ENCODE results near the gene CHD6. TPM values are rescaled to one million over a fixed set of nuclear protein-coding genes. Genes with fewer than 3 reads are reported as not detected.

Gene CHD6
- total and polyA plus RNA-seq, 2 experiments from 2014 or later = 12.6 to 24.9 TPM

GRCh38 chr20:41360831-41361756, 257.1 kb downstream of the CHD6 start:
- no peak overlapping the region for H2AFZ ChIP-seq
- H3K27me3 ChIP-seq (replicated peaks; ENCODE audit: insufficient read depth) = peaks cover 14% of the 10 kb centered on the region
- H3K4me3 ChIP-seq = no peak overlapping the region
- H4K20me1 ChIP-seq (ENCODE audit: insufficient read depth) = no peaks in the 10 kb centered on the region
- TF ChIP-seq EZH2 (IDR thresholded peaks at IDR 0.05; ENCODE audit: insufficient read depth, poor library complexity, severe bottlenecking) (no peak), EZH2phosphoT487 (IDR thresholded peaks at IDR 0.05; ENCODE audit: insufficient read depth, low read depth) (no peak)
- DNase-seq = no peak
- no peak overlapping the region for H3K9ac ChIP-seq
- 86 to 88% methylated on average over 22 of the region's 22 CpGs for WGBS, 2 experiments (ENCODE audit: low coverage in 1 of 2, low lambda C conversion rate in 2 of 2, missing lambda C conversion rate in 2 of 2)
- H3K27ac ChIP-seq = no peak overlapping the region
- H3K79me2 ChIP-seq (ENCODE audit: insufficient read depth) = no peaks in the 10 kb centered on the region
- no peaks in the 10 kb centered on the region for H3K36me3 ChIP-seq (ENCODE audit: low read depth)
- in situ Hi-C loops (cut with MboI) = no loop called here
- H3K9me3 ChIP-seq (ENCODE audit: low read depth) = no peaks in the 10 kb centered on the region
- H3K4me1 ChIP-seq (ENCODE audit: insufficient read depth) = no peaks in the 10 kb centered on the region
- H3K4me2 ChIP-seq (ENCODE audit: unreplicated experiment) = no peak overlapping the region
- H3F3A ChIP-seq (ENCODE audit: insufficient read depth) = no peaks in the 10 kb centered on the region
- H3K9me2 ChIP-seq (ENCODE audit: insufficient read depth) = no peaks in the 10 kb centered on the region

DNA sequence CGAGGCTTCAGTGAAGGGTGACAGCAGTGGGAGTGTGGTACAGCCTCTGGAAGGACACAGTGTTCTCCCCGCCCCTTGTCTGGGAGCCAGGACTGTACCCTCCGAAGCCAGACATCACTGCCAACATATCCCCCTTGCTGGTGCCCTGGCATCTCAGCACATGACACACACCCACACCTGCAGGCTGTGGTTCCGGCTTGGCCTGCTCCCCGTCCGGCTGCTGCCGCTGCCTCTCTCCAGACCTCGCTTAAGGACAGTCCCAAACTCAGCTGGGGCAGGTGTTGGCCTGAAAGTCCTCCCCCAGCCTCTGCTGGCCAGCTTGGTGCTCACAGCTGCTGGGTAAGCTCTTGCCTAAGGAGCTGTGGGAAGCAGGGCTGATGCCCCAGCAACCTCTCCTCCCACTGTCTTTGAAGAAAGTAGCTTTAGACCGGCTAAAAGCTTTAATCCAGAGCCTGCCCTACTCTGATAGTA, 258.6 kb downstream of the CHD6 start:
- TF ChIP-seq EZH2 (IDR thresholded peaks at IDR 0.05; ENCODE audit: insufficient read depth, poor library complexity, severe bottlenecking) = no peak
- no peak for TF ChIP-seq EZH2phosphoT487 (IDR thresholded peaks at IDR 0.05; ENCODE audit: insufficient read depth, low read depth)
- no peak overlapping the region for H3K4me3 ChIP-seq

GRCh38 chr20:41358717-41359116, 259.5 kb downstream of the CHD6 start:
- no peak for DNase-seq
- no peaks in the 10 kb centered on the region for H3K36me3 ChIP-seq (ENCODE audit: low read depth)

More for the DNA sequence above, 258.6 kb downstream of the CHD6 start:
- 84 to 85% methylated on average over 9 of the region's 9 CpGs for WGBS, 2 experiments (ENCODE audit: low coverage in 1 of 2, low lambda C conversion rate in 2 of 2, missing lambda C conversion rate in 2 of 2)
- in situ Hi-C loops (cut with MboI) = no loop called here
- Histone ChIP-seq H3K27me3 (replicated peaks; ENCODE audit: insufficient read depth) (peaks cover 1% of the 10 kb centered on the region; the same call in 1 of the 2 replicates), H3K9ac (no peak overlapping the region), H3K27ac (no peak overlapping the region), H3K9me2 (ENCODE audit: insufficient read depth) (no peaks in the 10 kb centered on the region), H3K9me3 (ENCODE audit: low read depth) (no peaks in the 10 kb centered on the region), H3K4me1 (ENCODE audit: insufficient read depth) (no peaks in the 10 kb centered on the region), H3K4me2 (ENCODE audit: unreplicated experiment) (no peak overlapping the region), H3K79me2 (ENCODE audit: insufficient read depth) (no peaks in the 10 kb centered on the region), H2AFZ (no peak overlapping the region), H4K20me1 (ENCODE audit: insufficient read depth) (no peaks in the 10 kb centered on the region), H3F3A (ENCODE audit: insufficient read depth) (no peaks in the 10 kb centered on the region), H3K36me3 (ENCODE audit: low read depth) (no peaks in the 10 kb centered on the region)
- DNase-seq = no peak

DNA sequence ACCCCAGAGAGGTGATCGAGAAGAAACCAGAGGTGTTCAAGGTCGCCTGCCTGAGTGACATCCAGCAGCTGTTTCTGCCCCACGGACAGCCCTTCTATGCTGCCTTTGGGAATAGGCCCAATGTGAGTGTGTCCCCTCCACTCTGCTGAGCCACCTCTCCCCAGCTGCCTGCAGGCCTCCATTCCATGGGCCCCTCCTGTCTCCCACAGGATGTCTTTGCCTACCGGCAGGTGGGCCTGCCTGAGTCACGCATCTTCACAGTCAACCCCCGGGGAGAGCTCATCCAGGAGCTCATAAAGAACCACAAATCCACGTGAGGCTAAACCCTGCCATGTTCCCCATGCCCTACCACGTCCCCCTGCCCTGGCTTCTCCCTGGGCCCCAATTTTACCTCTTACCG, 259.9 kb downstream of the CHD6 start:
- Histone ChIP-seq H3K27me3 (replicated peaks; ENCODE audit: insufficient read depth) (no peaks in the 10 kb centered on the region), H3K9me2 (ENCODE audit: insufficient read depth) (no peaks in the 10 kb centered on the region), H3K9me3 (ENCODE audit: low read depth) (no peaks in the 10 kb centered on the region), H3K4me1 (ENCODE audit: insufficient read depth) (no peaks in the 10 kb centered on the region), H3K36me3 (ENCODE audit: low read depth) (no peaks in the 10 kb centered on the region), H3K4me3 (no peak overlapping the region), H2AFZ (no peak overlapping the region), H3K79me2 (ENCODE audit: insufficient read depth) (no peaks in the 10 kb centered on the region), H4K20me1 (ENCODE audit: insufficient read depth) (no peaks in the 10 kb centered on the region), H3K4me2 (ENCODE audit: unreplicated experiment) (no peak overlapping the region), H3F3A (ENCODE audit: insufficient read depth) (no peaks in the 10 kb centered on the region), H3K27ac (no peak overlapping the region), H3K9ac (no peak overlapping the region)
- no peak for DNase-seq
- in situ Hi-C loops (cut with MboI) = no loop called here
- no peak for TF ChIP-seq EZH2phosphoT487 (IDR thresholded peaks at IDR 0.05; ENCODE audit: insufficient read depth, low read depth)
- TF ChIP-seq EZH2 (IDR thresholded peaks at IDR 0.05; ENCODE audit: insufficient read depth, poor library complexity, severe bottlenecking) = no peak
- WGBS, 2 experiments (ENCODE audit: low coverage in 1 of 2, low lambda C conversion rate in 2 of 2, missing lambda C conversion rate in 2 of 2) = 92% methylated on average over 9 of the region's 9 CpGs

More at GRCh38 chr20:41358717-41359116, 259.5 kb downstream of the CHD6 start:
- in situ Hi-C loops (cut with MboI) = no loop called here
- no peaks in the 10 kb centered on the region for H3K4me1 ChIP-seq (ENCODE audit: insufficient read depth)
- no peaks in the 10 kb centered on the region for H3F3A ChIP-seq (ENCODE audit: insufficient read depth)
- H3K79me2 ChIP-seq (ENCODE audit: insufficient read depth) = no peaks in the 10 kb centered on the region
- no peak overlapping the region for H3K4me2 ChIP-seq (ENCODE audit: unreplicated experiment)
- 93 to 94% methylated on average over 7 of the region's 7 CpGs for WGBS, 2 experiments (ENCODE audit: low coverage in 1 of 2, low lambda C conversion rate in 2 of 2, missing lambda C conversion rate in 2 of 2)
- H3K9ac ChIP-seq = no peak overlapping the region
- no peaks in the 10 kb centered on the region for H3K9me2 ChIP-seq (ENCODE audit: insufficient read depth)
- H4K20me1 ChIP-seq (ENCODE audit: insufficient read depth) = no peaks in the 10 kb centered on the region
- no peaks in the 10 kb centered on the region for H3K27me3 ChIP-seq (replicated peaks; ENCODE audit: insufficient read depth)
- H3K27ac ChIP-seq = no peak overlapping the region
- no peaks in the 10 kb centered on the region for H3K9me3 ChIP-seq (ENCODE audit: low read depth)
- H3K4me3 ChIP-seq = no peak overlapping the region
- no peak overlapping the region for H2AFZ ChIP-seq
- TF ChIP-seq EZH2 (IDR thresholded peaks at IDR 0.05; ENCODE audit: insufficient read depth, poor library complexity, severe bottlenecking) = no peak
- no peak for TF ChIP-seq EZH2phosphoT487 (IDR thresholded peaks at IDR 0.05; ENCODE audit: insufficient read depth, low read depth)
